Esophagus muscularis mucosa (tissue), 4 donors: ENCODE results near the gene SOX11. TPM values are rescaled to one million over a fixed set of nuclear protein-coding genes. Genes with fewer than 3 reads are reported as not detected.

Experiments used
- DNase-seq: peaks from one replicate; pipeline ENCODE4 v3.0.0-alpha.2; 2017; ENCODE audit errors: extremely low spot score
- H3K27ac ChIP-seq, 4 donors: fragments of 200-600 bp; sonication (generic); replicated peaks in 1 of 4; 1 replicate in 3 of 4; 2 replicates in 1 of 4; pipeline ENCODE4 v1.5.1; 2016 to 2019; ENCODE audit warnings: mild to moderate bottlenecking in 1 of 4
- H3K27me3 ChIP-seq, 4 donors: fragments of 200-600 bp; sonication (generic); one replicate each; pipeline versions ENCODE4 v1.5.1 to v1.6.0; 2016 to 2019
- H3K36me3 ChIP-seq, 4 donors: fragments of 200-600 bp; sonication (generic); one replicate each; pipeline ENCODE4 v1.5.1; 2016 to 2019
- H3K4me1 ChIP-seq, 4 donors: fragments of 200-600 bp; sonication (generic); one replicate each; pipeline ENCODE4 v1.5.1; 2016 to 2019
- H3K4me3 ChIP-seq, 4 donors: fragments of 200-600 bp; sonication (generic); 1 replicate in 2 of 4; 2 replicates in 2 of 4; pipeline ENCODE4 v1.5.1; 2016 to 2019; ENCODE audit warnings: mild to moderate bottlenecking in 4 of 4, moderate library complexity in 1 of 4
- H3K9me3 ChIP-seq, 4 donors: fragments of 200-600 bp; sonication (generic); 1 replicate in 3 of 4; 2 replicates in 1 of 4; pipeline ENCODE4 v1.5.1; 2016 to 2019
- CTCF ChIP-seq, 3 experiments: fragments of 200-600 bp in 2 of 3; fragments of 450-650 bp in 1 of 3; sonication (generic) in 2 of 3; IDR thresholded peaks; one replicate each; pipeline ENCODE4 v1.5.1; 2017 to 2019; ENCODE audit warnings: antibody characterized with exemption in 3 of 3, mild to moderate bottlenecking in 2 of 3, moderate library complexity in 1 of 3
- EP300 ChIP-seq: sonication (generic); formaldehyde crosslinking; IDR thresholded peaks from one replicate; pipeline ENCODE4 v1.6.1; 2017; ENCODE audit warnings: antibody characterized with exemption
- POLR2A ChIP-seq: fragments of 450-650 bp; IDR thresholded peaks from one replicate; pipeline ENCODE4 v1.6.1; 2017; ENCODE audit warnings: antibody characterized with exemption, moderate library complexity, mild to moderate bottlenecking, low read depth
- POLR2AphosphoS5 ChIP-seq, 2 donors: sonication (generic); formaldehyde crosslinking; IDR thresholded peaks; one replicate each; pipeline ENCODE4 v1.6.1; 2017; ENCODE audit warnings: antibody characterized with exemption in 2 of 2
- WGBS: methylation state at CpG from one replicate; pipeline ENCODE4 v1.1.5; 2018; 5-methylcytosine and 5-hydroxymethylcytosine counted together
- intact Hi-C: fragments of 100-400 bp; cut with DNase I; formaldehyde crosslinking; loops from one replicate; pipeline ENCODE4 v1.15.1; 2023
- total RNA-seq, 4 donors: library from RNA; depleted of rRNA; stranded (reverse); fragments of >200 nt; gene quantifications; one replicate each; pipeline versions ENCODE4 v1.1.0 to v1.2.1, GENCODE V29; 2016

SOX11 gene
- total RNA-seq, 4 donors from 2014 or later = 0.29 to 0.97 (median 0.46) TPM

GRCh38 chr2:5729416-5729815 lies 37.2 kb downstream of the SOX11 start:
- 88% methylated on average over 3 of the region's 3 CpGs for WGBS
- no peak overlapping the region for H3K27ac ChIP-seq

GRCh38 chr2:5730386-5730785 lies 38.2 kb downstream of the SOX11 start:
- no peaks in the 10 kb centered on the region for H3K27me3 ChIP-seq
- intact Hi-C loops = no loop called here
- H3K4me1 ChIP-seq = peaks cover 0 to 4% (median 0%) of the 10 kb centered on the region in 4 donors
- no peak overlapping the region for H3K27ac ChIP-seq
- H3K36me3 ChIP-seq = no peaks in the 10 kb centered on the region
- no peaks in the 10 kb centered on the region for H3K9me3 ChIP-seq
- no peak for TF ChIP-seq POLR2A
- no peak for TF ChIP-seq POLR2AphosphoS5 (IDR thresholded peaks at IDR 0.05)
- no peak for TF ChIP-seq CTCF (IDR thresholded peaks at IDR 0.05)
- no peak for TF ChIP-seq EP300
- WGBS = 83% methylated on average over 2 of the region's 2 CpGs
- no peak overlapping the region for H3K4me3 ChIP-seq
- no peak for DNase-seq

More at GRCh38 chr2:5729416-5729815, 37.2 kb downstream of the SOX11 start:
- DNase-seq = no peak
- peaks cover 0 to 4% (median 0%) of the 10 kb centered on the region in 4 donors for H3K4me1 ChIP-seq
- no peaks in the 10 kb centered on the region for H3K36me3 ChIP-seq
- H3K9me3 ChIP-seq = no peaks in the 10 kb centered on the region
- TF ChIP-seq EP300 (no peak), POLR2AphosphoS5 (IDR thresholded peaks at IDR 0.05) (no peak), CTCF (IDR thresholded peaks at IDR 0.05) (no peak), POLR2A (no peak)
- H3K27me3 ChIP-seq = no peaks in the 10 kb centered on the region
- intact Hi-C loops = no loop called here
- H3K4me3 ChIP-seq = no peak overlapping the region

- no peaks in the 10 kb centered on the region for H3K4me1 ChIP-seq
- no peaks in the 10 kb centered on the region for H3K36me3 ChIP-seq
- no peak overlapping the region for H3K27ac ChIP-seq
- H3K4me3 ChIP-seq = no peak overlapping the region
- TF ChIP-seq EP300 (no peak), POLR2A (no peak), POLR2AphosphoS5 (IDR thresholded peaks at IDR 0.05) (no peak), CTCF (IDR thresholded peaks at IDR 0.05) (no peak)
- WGBS = 85% methylated on average over 9 of the region's 15 CpGs
- intact Hi-C loops = no loop called here
- no peaks in the 10 kb centered on the region for H3K27me3 ChIP-seq
- no peaks in the 10 kb centered on the region for H3K9me3 ChIP-seq
- no peak for DNase-seq
Measured at GRCh38 chr2:5734859-5735520, 42.8 kb downstream of the SOX11 start.

- H3K4me1 ChIP-seq = no peaks in the 10 kb centered on the region
- no peaks in the 10 kb centered on the region for H3K9me3 ChIP-seq
- 88% methylated on average over 6 of the region's 6 CpGs for WGBS
- no peaks in the 10 kb centered on the region for H3K36me3 ChIP-seq
- no peak for DNase-seq
- TF ChIP-seq EP300 (no peak), POLR2A (no peak), CTCF (IDR thresholded peaks at IDR 0.05) (no peak), POLR2AphosphoS5 (IDR thresholded peaks at IDR 0.05) (no peak)
- intact Hi-C loops = no loop called here
- H3K4me3 ChIP-seq = no peak overlapping the region
- no peaks in the 10 kb centered on the region for H3K27me3 ChIP-seq
- no peak overlapping the region for H3K27ac ChIP-seq
Measured at GRCh38 chr2:5735521-5735861, 43.3 kb downstream of the SOX11 start.

- H3K36me3 ChIP-seq = no peaks in the 10 kb centered on the region
- no peak for DNase-seq
- H3K9me3 ChIP-seq = no peaks in the 10 kb centered on the region
- intact Hi-C loops = no loop called here
- 63% methylated on average over 5 of the region's 5 CpGs for WGBS
- H3K4me3 ChIP-seq = no peak overlapping the region
- no peaks in the 10 kb centered on the region for H3K4me1 ChIP-seq
- TF ChIP-seq POLR2AphosphoS5 (IDR thresholded peaks at IDR 0.05) (no peak), EP300 (no peak), POLR2A (no peak), CTCF (IDR thresholded peaks at IDR 0.05) (no peak)
- no peaks in the 10 kb centered on the region for H3K27me3 ChIP-seq
- H3K27ac ChIP-seq = no peak overlapping the region
Measured at GRCh38 chr2:5736050-5736449, 43.9 kb downstream of the SOX11 start.
